ENCODE data around the gene SLC24A3. TPM values are rescaled to one million over a fixed set of nuclear protein-coding genes. Genes with fewer than 3 reads are reported as not detected.

SLC24A3 gene
- total and polyA plus RNA-seq, 5 donors, result 0.57 to 1.1 (median 0.76) TPM

DNA sequence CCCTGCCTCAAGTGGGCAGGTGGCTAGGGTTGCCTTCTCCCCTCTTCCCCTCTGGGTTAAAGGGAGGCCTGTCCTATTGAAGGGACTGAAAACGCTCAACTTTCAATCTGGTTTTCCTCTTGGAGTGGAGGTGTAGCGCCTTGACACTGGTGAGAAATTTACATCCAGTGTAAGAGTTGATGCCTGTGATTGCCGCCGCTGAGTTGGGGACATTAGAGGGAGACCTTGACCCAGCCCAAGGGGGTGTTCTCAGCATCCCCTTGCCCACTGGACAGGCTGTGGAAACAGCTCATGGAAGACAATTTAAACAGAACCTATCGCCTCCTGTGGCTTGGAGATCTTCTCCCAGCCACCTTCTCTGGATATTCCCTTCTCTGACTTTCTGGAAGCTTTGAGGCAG, 61.6 kb downstream of the SLC24A3 start:
- H3K9me3 ChIP-seq (ENCODE audit: control insufficient read depth, low read length), result no peaks in the 10 kb centered on the region
- no peak overlapping the region for H3K4me3 ChIP-seq (ENCODE audit: low read length)
- H3K27me3 ChIP-seq (ENCODE audit: control insufficient read depth, insufficient read depth), result no peaks in the 10 kb centered on the region
- WGBS, result 91% methylated on average over 5 of the region's 5 CpGs
- no peak overlapping the region for H3K27ac ChIP-seq (ENCODE audit: low read length)
- no peak for DNase-seq
- ATAC-seq, result no peak
- intact Hi-C loops (cut with DNase I), result no loop called here
- H3K4me1 ChIP-seq (ENCODE audit: control insufficient read depth, insufficient read depth, low read length), result peaks cover 12% of the 10 kb centered on the region

- Histone ChIP-seq H3K27me3 (ENCODE audit: control insufficient read depth, insufficient read depth) (no peaks in the 10 kb centered on the region), H3K9me3 (ENCODE audit: control insufficient read depth, low read length) (no peaks in the 10 kb centered on the region), H3K4me1 (ENCODE audit: control insufficient read depth, insufficient read depth, low read length) (peaks cover 12% of the 10 kb centered on the region), H3K4me3 (ENCODE audit: low read length) (no peak overlapping the region), H3K27ac (ENCODE audit: low read length) (no peak overlapping the region)
- intact Hi-C loops (cut with DNase I), result no loop called here
- DNase-seq (peak in 2 of 3 donors; percentile 68 to 79), ATAC-seq (peak; percentile 33 to 50)
- 55% methylated on average over 8 of the region's 8 CpGs for WGBS
Measured at GRCh38 chr20:19274412-19275015, 62.1 kb downstream of the SLC24A3 start.

GRCh38 chr20:19275038-19275629, 62.7 kb downstream of the SLC24A3 start:
- no peak for ATAC-seq
- 31% methylated on average over 3 of the region's 3 CpGs for WGBS

GRCh38 chr20:19275630-19276071, 63.2 kb downstream of the SLC24A3 start:
- ATAC-seq (peak; percentile 92 to 94), DNase-seq (peak; percentile 78 to 88 (median 79))
- Histone ChIP-seq H3K27ac (ENCODE audit: low read length) (peak overlapping the region; percentile 77), H3K4me3 (ENCODE audit: low read length) (no peak overlapping the region), H3K9me3 (ENCODE audit: control insufficient read depth, low read length) (no peaks in the 10 kb centered on the region), H3K4me1 (ENCODE audit: control insufficient read depth, insufficient read depth, low read length) (peaks cover 12% of the 10 kb centered on the region), H3K27me3 (ENCODE audit: control insufficient read depth, insufficient read depth) (no peaks in the 10 kb centered on the region)
- 13% methylated on average over 7 of the region's 7 CpGs for WGBS
- intact Hi-C loops (cut with DNase I), result no loop called here

More at GRCh38 chr20:19275038-19275629, 62.7 kb downstream of the SLC24A3 start:
- Histone ChIP-seq H3K4me1 (ENCODE audit: control insufficient read depth, insufficient read depth, low read length) (peaks cover 12% of the 10 kb centered on the region), H3K27ac (ENCODE audit: low read length) (peak overlapping the region; percentile 47), H3K27me3 (ENCODE audit: control insufficient read depth, insufficient read depth) (no peaks in the 10 kb centered on the region), H3K4me3 (ENCODE audit: low read length) (no peak overlapping the region), H3K9me3 (ENCODE audit: control insufficient read depth, low read length) (no peaks in the 10 kb centered on the region)
- intact Hi-C loops (cut with DNase I), result no loop called here
- no peak for DNase-seq

DNA sequence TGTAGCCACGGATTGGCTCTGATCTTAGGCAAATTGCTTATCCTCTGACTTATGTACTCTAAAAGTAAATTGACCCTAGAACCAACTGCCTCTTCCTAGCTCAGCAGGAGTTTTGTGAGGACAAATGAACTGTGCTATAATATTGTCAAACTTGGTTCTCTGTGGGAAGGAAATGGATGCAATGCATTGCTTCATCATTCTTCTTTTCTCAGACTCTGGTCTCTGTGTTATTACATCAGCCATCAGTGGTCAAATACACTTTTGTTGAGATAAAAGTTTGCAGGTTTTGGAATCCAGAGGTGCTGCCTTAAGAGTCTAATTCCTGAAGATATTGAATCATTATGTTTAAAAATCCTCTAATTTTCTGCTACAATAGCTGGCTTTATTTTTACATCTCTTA, 64.9 kb downstream of the SLC24A3 start:
- WGBS, result 77% methylated on average over 1 of the region's 1 CpG
- Histone ChIP-seq H3K4me3 (ENCODE audit: low read length) (no peak overlapping the region), H3K9me3 (ENCODE audit: control insufficient read depth, low read length) (no peaks in the 10 kb centered on the region), H3K27ac (ENCODE audit: low read length) (no peak overlapping the region), H3K27me3 (ENCODE audit: control insufficient read depth, insufficient read depth) (no peaks in the 10 kb centered on the region), H3K4me1 (ENCODE audit: control insufficient read depth, insufficient read depth, low read length) (peaks cover 12% of the 10 kb centered on the region)
- intact Hi-C loops (cut with DNase I), result no loop called here
- ATAC-seq, result no peak
- no peak for DNase-seq

DNA sequence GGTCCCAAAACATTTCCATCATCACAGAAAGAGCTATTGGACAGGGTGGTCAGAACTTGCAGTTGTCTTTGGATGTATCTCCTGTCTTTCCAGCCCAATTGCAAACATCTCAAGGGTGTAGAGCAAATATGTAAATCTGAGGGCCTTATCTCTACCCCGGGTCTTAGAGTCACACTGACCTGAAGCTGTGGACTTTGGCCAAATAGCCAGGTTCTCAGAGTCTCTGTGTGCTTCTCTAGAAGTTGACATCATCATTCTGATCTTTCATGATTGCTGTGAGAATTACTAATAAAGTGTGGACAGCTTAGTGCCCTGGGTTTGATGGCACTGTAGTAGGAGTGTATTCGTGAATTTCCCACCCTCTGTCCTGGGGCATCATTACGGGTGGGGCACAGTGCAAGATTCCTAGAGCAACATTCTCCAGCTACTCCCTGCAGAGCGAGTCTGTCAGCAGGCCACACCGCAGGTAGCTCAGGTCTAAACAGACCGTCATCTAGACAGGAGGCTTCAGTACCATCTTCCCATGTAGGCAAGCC, 71.1 kb downstream of the SLC24A3 start:
- Histone ChIP-seq H3K27ac (ENCODE audit: low read length) (no peak overlapping the region), H3K4me1 (ENCODE audit: control insufficient read depth, insufficient read depth, low read length) (no peaks in the 10 kb centered on the region), H3K4me3 (ENCODE audit: low read length) (no peak overlapping the region), H3K9me3 (ENCODE audit: control insufficient read depth, low read length) (no peaks in the 10 kb centered on the region), H3K27me3 (ENCODE audit: control insufficient read depth, insufficient read depth) (no peaks in the 10 kb centered on the region)
- intact Hi-C loops (cut with DNase I), result no loop called here
- DNase-seq, result no peak
- WGBS, result 87% methylated on average over 6 of the region's 6 CpGs
- no peak for ATAC-seq

DNA sequence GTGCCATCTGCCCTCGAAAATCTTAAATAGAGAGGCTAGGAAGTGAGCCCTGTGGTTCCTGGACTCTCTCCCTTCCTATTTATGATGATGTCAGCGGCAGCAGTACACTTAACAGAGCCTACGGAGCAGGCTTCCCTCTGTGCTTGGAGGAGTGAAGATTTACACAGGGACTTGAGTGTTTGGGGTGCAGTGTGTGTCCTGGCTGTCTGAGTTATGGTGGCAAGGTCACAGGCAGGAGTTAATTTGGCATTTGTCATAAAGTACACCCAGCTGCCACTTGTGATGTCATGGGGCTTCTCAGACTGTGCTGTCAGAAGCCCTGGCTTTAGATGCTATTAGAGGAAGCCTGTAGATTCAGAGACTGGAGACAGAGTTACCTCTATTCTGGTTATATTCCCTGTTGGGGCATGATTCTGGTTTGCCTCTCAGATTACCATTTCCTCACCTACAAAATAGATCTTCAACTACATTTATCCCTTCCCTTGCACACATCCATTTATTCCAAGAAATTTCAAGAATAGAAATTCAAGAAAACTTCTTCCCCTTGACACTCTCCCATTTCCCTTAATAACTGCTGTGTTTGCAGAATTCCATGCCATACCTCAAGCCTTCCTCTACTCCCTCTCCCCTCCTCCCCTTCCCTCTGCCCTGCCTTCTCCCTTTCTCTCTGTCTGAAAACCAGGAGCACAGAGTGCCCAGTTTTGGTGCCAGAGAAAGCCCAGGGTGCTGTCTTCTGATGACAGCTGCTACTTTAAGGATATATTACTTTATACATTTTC, 72.1 kb downstream of the SLC24A3 start:
- ATAC-seq (peak; percentile 23 to 49), DNase-seq (no peak)
- Histone ChIP-seq H3K27me3 (ENCODE audit: control insufficient read depth, insufficient read depth) (no peaks in the 10 kb centered on the region), H3K9me3 (ENCODE audit: control insufficient read depth, low read length) (no peaks in the 10 kb centered on the region), H3K27ac (ENCODE audit: low read length) (no peak overlapping the region), H3K4me3 (ENCODE audit: low read length) (no peak overlapping the region), H3K4me1 (ENCODE audit: control insufficient read depth, insufficient read depth, low read length) (no peaks in the 10 kb centered on the region)
- intact Hi-C loops (cut with DNase I), result no loop called here
- 46% methylated on average over 3 of the region's 3 CpGs for WGBS

DNA sequence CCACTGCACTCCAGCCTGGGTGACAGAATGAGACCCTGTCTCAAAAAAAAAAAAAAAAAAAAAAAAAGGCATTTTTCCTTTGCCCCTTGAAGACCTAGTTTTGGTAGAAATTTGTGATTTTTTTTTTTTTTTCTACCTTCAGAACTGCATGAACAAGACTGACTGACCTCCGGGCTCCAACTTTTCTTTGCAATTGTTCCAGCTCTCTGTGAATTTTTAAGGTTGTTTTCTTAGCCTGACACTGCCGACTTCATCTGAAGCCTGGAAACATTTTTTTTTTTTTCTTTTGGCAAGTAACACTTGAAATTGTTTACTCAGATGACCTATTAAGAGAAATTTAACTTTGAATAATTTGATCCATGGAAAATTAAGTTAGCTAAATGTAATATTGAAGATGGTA, 73.0 kb downstream of the SLC24A3 start:
- Histone ChIP-seq H3K27ac (ENCODE audit: low read length) (no peak overlapping the region), H3K4me1 (ENCODE audit: control insufficient read depth, insufficient read depth, low read length) (no peaks in the 10 kb centered on the region), H3K4me3 (ENCODE audit: low read length) (no peak overlapping the region), H3K9me3 (ENCODE audit: control insufficient read depth, low read length) (no peaks in the 10 kb centered on the region), H3K27me3 (ENCODE audit: control insufficient read depth, insufficient read depth) (no peaks in the 10 kb centered on the region)
- no peak for ATAC-seq
- DNase-seq, result no peak
- intact Hi-C loops (cut with DNase I), result no loop called here
- whole genome bisulfite sequencing, result 38% methylated on average over 2 of the region's 2 CpGs

DNA sequence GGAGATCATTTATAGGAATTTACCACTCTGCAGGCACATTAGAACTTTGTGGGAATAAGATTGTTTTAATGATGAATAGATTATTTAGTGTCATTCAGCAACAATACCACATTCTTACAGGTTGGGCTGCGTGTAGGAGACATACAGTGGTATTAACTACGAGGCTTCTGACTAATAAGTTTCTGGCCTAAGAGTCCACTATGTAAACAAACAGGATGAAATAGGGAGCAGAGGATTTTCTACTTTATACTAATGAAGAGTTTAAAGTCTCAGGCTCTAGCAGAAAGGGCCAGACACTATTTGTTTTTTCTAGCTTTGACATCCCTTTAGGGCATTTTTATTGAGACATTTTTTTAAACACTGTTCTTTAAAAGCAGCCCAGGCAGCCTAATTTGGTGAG, 75.6 kb downstream of the SLC24A3 start:
- DNase-seq (no peak), ATAC-seq (no peak)
- Histone ChIP-seq H3K9me3 (ENCODE audit: control insufficient read depth, low read length) (no peaks in the 10 kb centered on the region), H3K4me3 (ENCODE audit: low read length) (no peak overlapping the region), H3K4me1 (ENCODE audit: control insufficient read depth, insufficient read depth, low read length) (no peaks in the 10 kb centered on the region), H3K27me3 (ENCODE audit: control insufficient read depth, insufficient read depth) (no peaks in the 10 kb centered on the region), H3K27ac (ENCODE audit: low read length) (no peak overlapping the region)
- intact Hi-C loops (cut with DNase I), result no loop called here
- WGBS, result 75% methylated on average over 2 of the region's 2 CpGs

GRCh38 chr20:19288636-19289035, 76.2 kb downstream of the SLC24A3 start:
- ATAC-seq (no peak), DNase-seq (no peak)
- intact Hi-C loops (cut with DNase I), result no loop called here
- H3K4me1 ChIP-seq (ENCODE audit: control insufficient read depth, insufficient read depth, low read length), result no peaks in the 10 kb centered on the region
- H3K27ac ChIP-seq (ENCODE audit: low read length), result no peak overlapping the region
- no peaks in the 10 kb centered on the region for H3K9me3 ChIP-seq (ENCODE audit: control insufficient read depth, low read length)
- no peaks in the 10 kb centered on the region for H3K27me3 ChIP-seq (ENCODE audit: control insufficient read depth, insufficient read depth)
- 71% methylated on average over 3 of the region's 3 CpGs for WGBS
- H3K4me3 ChIP-seq (ENCODE audit: low read length), result no peak overlapping the region

GRCh38 chr20:19289451-19289850, 77.0 kb downstream of the SLC24A3 start:
- ATAC-seq (peak in 1 of 2 donors; percentile 39), DNase-seq (no peak)
- Histone ChIP-seq H3K27me3 (ENCODE audit: control insufficient read depth, insufficient read depth) (no peaks in the 10 kb centered on the region), H3K27ac (ENCODE audit: low read length) (no peak overlapping the region), H3K4me1 (ENCODE audit: control insufficient read depth, insufficient read depth, low read length) (no peaks in the 10 kb centered on the region), H3K4me3 (ENCODE audit: low read length) (no peak overlapping the region), H3K9me3 (ENCODE audit: control insufficient read depth, low read length) (no peaks in the 10 kb centered on the region)
- intact Hi-C loops (cut with DNase I), result no loop called here
- WGBS, result 90% methylated on average over 4 of the region's 4 CpGs

Data from right cardiac atrium (tissue), 5 donors.